Lower leg skin (tissue), 4 donors: ENCODE results near the gene TMEM87B. TPM values are rescaled to one million over a fixed set of nuclear protein-coding genes. Genes with fewer than 3 reads are reported as not detected.

Experiments
- DNase-seq, 2 donors: peaks; one replicate each; pipeline ENCODE4 v3.0.0-alpha.2; 2019; ENCODE audit warnings: low spot score in 2 of 2
- H3K4me3 ChIP-seq: fragments of 200-600 bp; sonication (generic); 2 replicates; pipeline ENCODE4 v1.5.1; 2017; ENCODE audit warnings: mild to moderate bottlenecking, low read depth; ENCODE audit not compliant: poor library complexity, severe bottlenecking
- CTCF ChIP-seq, 3 donors: fragments of 450-650 bp; IDR thresholded peaks; one replicate each; pipeline ENCODE4 v1.5.1; 2016; ENCODE audit warnings: antibody characterized with exemption in 3 of 3, mild to moderate bottlenecking in 3 of 3, moderate library complexity in 2 of 3
- POLR2A ChIP-seq, 2 donors: fragments of 450-650 bp; IDR thresholded peaks; one replicate each; pipeline ENCODE4 v1.6.1; 2016 to 2017; ENCODE audit warnings: antibody characterized with exemption in 2 of 2, mild to moderate bottlenecking in 1 of 2, moderate library complexity in 1 of 2
- WGBS, 2 donors: methylation state at CpG; one replicate each; pipeline ENCODE4 v1.1.5; 2018; 5-methylcytosine and 5-hydroxymethylcytosine counted together
- intact Hi-C: fragments of 100-400 bp; cut with DNase I; formaldehyde crosslinking; loops from one replicate; pipeline ENCODE4 v1.15.0; 2023; ENCODE audit warnings: low total_unique reads
- total RNA-seq, 4 donors: library from RNA; depleted of rRNA; stranded (reverse); fragments of >200 nt; gene quantifications; one replicate each; pipeline ENCODE4 v1.1.0, GENCODE V29; 2016

The TMEM87B gene
- total RNA-seq, 4 donors from 2014 or later = 21.5 to 27.0 (median 24.7) TPM

GRCh38 chr2:112021781-112022231, 33.3 kb upstream of the TMEM87B start:
- no peak for TF ChIP-seq POLR2A (IDR thresholded peaks at IDR 0.05)
- no peak for TF ChIP-seq CTCF (IDR thresholded peaks at IDR 0.05)
- 80 to 87% methylated on average over 8 of the region's 8 CpGs for WGBS, 2 donors
- DNase-seq = no peak
- intact Hi-C loops = no loop called here
- no peak overlapping the region for H3K4me3 ChIP-seq

- no peak overlapping the region for H3K4me3 ChIP-seq
- TF ChIP-seq POLR2A (IDR thresholded peaks at IDR 0.05) = no peak
- no peak for TF ChIP-seq CTCF (IDR thresholded peaks at IDR 0.05)
- intact Hi-C loops = no loop called here
- DNase-seq = no peak
- WGBS, 2 donors = 90 to 92% methylated on average over 4 to 5 of the region's 5 CpGs
These were observed 31.4 kb upstream of the TMEM87B start for GRCh38 chr2:112023707-112024106.

GRCh38 chr2:112024231-112024630, 30.8 kb upstream of the TMEM87B start:
- WGBS, 2 donors = 78 to 91% methylated on average over 9 of the region's 9 CpGs
- intact Hi-C loops = no loop called here
- TF ChIP-seq CTCF (IDR thresholded peaks at IDR 0.05) = no peak
- DNase-seq = no peak
- no peak overlapping the region for H3K4me3 ChIP-seq

GRCh38 chr2:112024896-112025491, 30.1 kb upstream of the TMEM87B start:
- intact Hi-C loops = no loop called here
- no peak overlapping the region for H3K4me3 ChIP-seq
- no peak for TF ChIP-seq CTCF (IDR thresholded peaks at IDR 0.05)
- no peak for TF ChIP-seq POLR2A (IDR thresholded peaks at IDR 0.05)
- no peak for DNase-seq
- WGBS, 2 donors = 93 to 97% methylated on average over 12 of the region's 12 CpGs

- intact Hi-C loops = no loop called here
- DNase-seq = no peak
- no peak overlapping the region for H3K4me3 ChIP-seq
- 70 to 74% methylated on average over 8 of the region's 8 CpGs for WGBS, 2 donors
- no peak for TF ChIP-seq POLR2A (IDR thresholded peaks at IDR 0.05)
- no peak for TF ChIP-seq CTCF (IDR thresholded peaks at IDR 0.05)
These were observed 28.6 kb upstream of the TMEM87B start for GRCh38 chr2:112026509-112026908.

- intact Hi-C loops = no loop called here
- no peak for DNase-seq
- no peak for TF ChIP-seq CTCF (IDR thresholded peaks at IDR 0.05)
- no peak for TF ChIP-seq POLR2A (IDR thresholded peaks at IDR 0.05)
- no peak overlapping the region for H3K4me3 ChIP-seq
- WGBS, 2 donors = 96% methylated on average over 3 of the region's 3 CpGs
These were observed 27.3 kb upstream of the TMEM87B start for GRCh38 chr2:112027767-112028166.
